Measurements from ENCODE around the gene KRTAP1-3.

GRCh38 chr17:41071606-41072360 lies 37.1 kb upstream of the KRTAP1-3 start:
- no peak for TF ChIP-seq CTCF (IDR thresholded peaks at IDR 0.05)
- no peak for TF ChIP-seq POLR2A (IDR thresholded peaks at IDR 0.05; ENCODE audit: low read depth)
- no peak for TF ChIP-seq POLR2AphosphoS5 (IDR thresholded peaks at IDR 0.05)
- TF ChIP-seq EP300 (IDR thresholded peaks at IDR 0.05) = no peak

Data from esophagus muscularis mucosa (tissue), 4 donors.